Measurements from ENCODE around the gene GIMAP1. TPM values are rescaled to one million over a fixed set of nuclear protein-coding genes. Genes with fewer than 3 reads are reported as not detected.

The GIMAP1 gene
- total and polyA plus RNA-seq, 2 of the 8 experiments (the other 6 are each of a cell fraction or from before 2014, with no cell fraction given) = not detected

DNA sequence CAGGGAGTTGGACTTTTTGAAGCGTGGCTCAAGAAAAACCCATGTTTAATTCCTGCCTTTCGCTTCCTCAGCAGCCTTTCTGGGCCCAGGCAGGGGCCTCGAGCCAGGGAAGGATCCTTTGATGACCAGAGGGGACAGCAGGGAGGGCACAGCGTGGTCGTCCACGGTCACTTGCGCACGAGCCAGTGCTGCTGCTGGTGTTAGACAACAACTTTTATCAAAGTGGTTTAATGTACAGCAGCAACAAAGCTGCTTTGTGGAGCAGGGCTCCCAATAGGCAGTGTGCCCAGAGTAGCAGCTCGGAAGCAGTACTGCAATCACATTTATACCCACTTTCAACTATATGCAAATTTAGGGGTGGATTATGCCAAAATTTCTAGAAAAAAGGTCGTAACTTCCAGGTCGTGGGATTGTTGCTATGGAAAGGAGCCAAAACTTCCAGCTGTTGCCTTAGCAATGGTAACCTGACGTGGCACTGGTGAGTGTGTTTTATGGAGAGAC lies 6.1 kb downstream of the GIMAP1 start:
- Histone ChIP-seq H4K20me1 (replicated peaks in 1 of 2; ENCODE audit: control insufficient read depth in 1 of 2, insufficient read depth in 2 of 2, low read length in 2 of 2) (no peaks in the 10 kb centered on the region), H2AK5ac (ENCODE audit: low read depth, low read length) (no peak overlapping the region), H2BK15ac (ENCODE audit: low read length) (no peak overlapping the region), H3K4me3 (ENCODE audit: extremely low read depth in 1 of 4, insufficient read depth in 2 of 4, low read depth in 3 of 4, low read length in 4 of 4) (no peak overlapping the region), H2BK120ac (replicated peaks; ENCODE audit: low read depth, low read length) (no peak overlapping the region), H3K56ac (replicated peaks; ENCODE audit: insufficient read length, low read depth, low read length) (no peak overlapping the region), H3K23ac (ENCODE audit: insufficient read length) (no peak overlapping the region), H3K27ac (ENCODE audit: low read depth, low read length) (no peak overlapping the region), H4K5ac (ENCODE audit: insufficient read length, low read depth, low read length) (no peak overlapping the region), H3K23me2 (ENCODE audit: low read depth, low read length) (no peaks in the 10 kb centered on the region), H2BK12ac (ENCODE audit: low read depth, low read length) (no peak overlapping the region), H2BK5ac (ENCODE audit: low read depth, low read length) (no peak overlapping the region), H3K4ac (replicated peaks; ENCODE audit: insufficient read length, low read depth, low read length) (no peak overlapping the region), H3K4me1 (replicated peaks in 1 of 4; ENCODE audit: control insufficient read depth in 3 of 4, insufficient read depth in 4 of 4, low read length in 3 of 4) (no peaks in the 10 kb centered on the region), H4K91ac (replicated peaks; ENCODE audit: insufficient read length, low read length) (no peak overlapping the region), H3K79me2 (ENCODE audit: control insufficient read depth in 1 of 2, insufficient read depth in 2 of 2, low read length in 2 of 2) (no peaks in the 10 kb centered on the region), H3K14ac (ENCODE audit: insufficient read length) (no peak overlapping the region), H3K4me2 (ENCODE audit: insufficient read depth in 1 of 2, low read depth in 2 of 2, low read length in 2 of 2) (no peak overlapping the region), H3K27me3 (replicated peaks in 1 of 4; ENCODE audit: control insufficient read depth in 3 of 4, extremely low read depth in 1 of 4, insufficient read depth in 3 of 4, low read length in 3 of 4) (peaks cover 0 to 7% (median 6%) of the 10 kb centered on the region in 4 experiments; a peak in 5 of 7 replicates), H4K8ac (ENCODE audit: extremely low read depth, insufficient read depth, low read length) (no peak overlapping the region), H2BK20ac (ENCODE audit: low read length) (no peak overlapping the region), H2AFZ (ENCODE audit: low read length) (no peak overlapping the region), H3K9ac (replicated peaks in 1 of 4; ENCODE audit: extremely low read depth in 1 of 4, low read depth in 3 of 4, low read length in 3 of 4) (no peak overlapping the region), H3K79me1 (ENCODE audit: low read depth, low read length) (no peaks in the 10 kb centered on the region), H3K9me3 (ENCODE audit: insufficient read depth in 2 of 2, low read depth in 1 of 2, low read length in 1 of 2) (peaks cover 4 to 6% of the 10 kb centered on the region in 2 experiments; a peak in 3 of 4 replicates), H3K36me3 (ENCODE audit: control insufficient read depth in 2 of 4, insufficient read depth in 4 of 4, low read length in 3 of 4) (no peaks in the 10 kb centered on the region), H3K18ac (ENCODE audit: extremely low read depth, low read length) (no peak overlapping the region)
- no peak for TF ChIP-seq ZNF274 (IDR thresholded peaks at IDR 0.05; ENCODE audit: borderline replicate concordance, extremely low read depth, low read length)
- TF ChIP-seq TEAD4 (IDR thresholded peaks at IDR 0.05; ENCODE audit: low read depth, low read length) = no peak
- no peak for TF ChIP-seq BCL11A (IDR thresholded peaks at IDR 0.05; ENCODE audit: low read depth in 2 of 2, low read length in 2 of 2)
- no peak for TF ChIP-seq CBX5 (IDR thresholded peaks at IDR 0.05; ENCODE audit: low read depth, low read length)
- no peak for TF ChIP-seq KDM5A (IDR thresholded peaks at IDR 0.05; ENCODE audit: low read length)
- no peak for TF ChIP-seq RFX5 (IDR thresholded peaks at IDR 0.05; ENCODE audit: borderline replicate concordance, low read depth, low read length)
- no peak for TF ChIP-seq SRF (IDR thresholded peaks at IDR 0.05; ENCODE audit: low read depth, low read length)
- no peak for TF ChIP-seq CHD1 (IDR thresholded peaks at IDR 0.05; ENCODE audit: low read depth, low read length)
- no peak for TF ChIP-seq SAP30 (IDR thresholded peaks at IDR 0.05; ENCODE audit: insufficient read depth, insufficient replicate concordance, low read length)
- TF ChIP-seq, protein P1, sequence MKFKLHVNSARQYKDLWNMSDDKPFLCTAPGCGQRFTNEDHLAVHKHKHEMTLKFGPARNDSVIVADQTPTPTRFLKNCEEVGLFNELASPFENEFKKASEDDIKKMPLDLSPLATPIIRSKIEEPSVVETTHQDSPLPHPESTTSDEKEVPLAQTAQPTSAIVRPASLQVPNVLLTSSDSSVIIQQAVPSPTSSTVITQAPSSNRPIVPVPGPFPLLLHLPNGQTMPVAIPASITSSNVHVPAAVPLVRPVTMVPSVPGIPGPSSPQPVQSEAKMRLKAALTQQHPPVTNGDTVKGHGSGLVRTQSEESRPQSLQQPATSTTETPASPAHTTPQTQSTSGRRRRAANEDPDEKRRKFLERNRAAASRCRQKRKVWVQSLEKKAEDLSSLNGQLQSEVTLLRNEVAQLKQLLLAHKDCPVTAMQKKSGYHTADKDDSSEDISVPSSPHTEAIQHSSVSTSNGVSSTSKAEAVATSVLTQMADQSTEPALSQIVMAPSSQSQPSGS (IDR thresholded peaks at IDR 0.05; ENCODE audit: low read length) = no peak
- no peak for TF ChIP-seq SP1 (IDR thresholded peaks at IDR 0.05; ENCODE audit: low read depth, low read length)
- ChIA-PET CTCF (ENCODE audit: partially characterized antibody) (interaction anchor here (0.6 kb wide), 1 partner anchor 262 kb away, joined by 3 read pairs; no protein-coding TSS in a partner anchor), POLR2A (ENCODE audit: partially characterized antibody) (no interaction called here)
- 89% methylated on average over 12 of the region's 12 CpGs; no CpG with 5 or more reads in 1 of the 2 experiments for WGBS, 2 experiments (ENCODE audit: extremely low coverage in 1 of 2, insufficient coverage in 1 of 2, insufficient read length in 1 of 2, insufficient replicate concordance in 2 of 2, low coverage in 1 of 2, low lambda C conversion rate in 2 of 2, missing lambda C conversion rate in 1 of 2)
- FAIRE-seq = no peak
- no peak for DNase-seq (ENCODE audit: low read depth in 1 of 2, low spot score in 2 of 2)

Measured in H1 (cell line).